Activated CD4-positive, alpha-beta T cell treated with anti-CD3 and anti-CD28 coated beads for 24 hours (primary cell): ENCODE data around the gene PAK1.
A peak's percentile ranks its signal among the peaks of the same experiment; 100 is the strongest.
"Not testable (repeated sequence)": the region's sequence is repeated elsewhere in the genome, so short reads cannot be mapped to it uniquely, and the experiment has no call there.

Experiments used
- DNase-seq, 2 donors: peaks; one replicate each; pipeline ENCODE4 v3.0.0-alpha.2; 2020; ENCODE audit warnings: low read depth in 2 of 2

Gene PAK1

DNA sequence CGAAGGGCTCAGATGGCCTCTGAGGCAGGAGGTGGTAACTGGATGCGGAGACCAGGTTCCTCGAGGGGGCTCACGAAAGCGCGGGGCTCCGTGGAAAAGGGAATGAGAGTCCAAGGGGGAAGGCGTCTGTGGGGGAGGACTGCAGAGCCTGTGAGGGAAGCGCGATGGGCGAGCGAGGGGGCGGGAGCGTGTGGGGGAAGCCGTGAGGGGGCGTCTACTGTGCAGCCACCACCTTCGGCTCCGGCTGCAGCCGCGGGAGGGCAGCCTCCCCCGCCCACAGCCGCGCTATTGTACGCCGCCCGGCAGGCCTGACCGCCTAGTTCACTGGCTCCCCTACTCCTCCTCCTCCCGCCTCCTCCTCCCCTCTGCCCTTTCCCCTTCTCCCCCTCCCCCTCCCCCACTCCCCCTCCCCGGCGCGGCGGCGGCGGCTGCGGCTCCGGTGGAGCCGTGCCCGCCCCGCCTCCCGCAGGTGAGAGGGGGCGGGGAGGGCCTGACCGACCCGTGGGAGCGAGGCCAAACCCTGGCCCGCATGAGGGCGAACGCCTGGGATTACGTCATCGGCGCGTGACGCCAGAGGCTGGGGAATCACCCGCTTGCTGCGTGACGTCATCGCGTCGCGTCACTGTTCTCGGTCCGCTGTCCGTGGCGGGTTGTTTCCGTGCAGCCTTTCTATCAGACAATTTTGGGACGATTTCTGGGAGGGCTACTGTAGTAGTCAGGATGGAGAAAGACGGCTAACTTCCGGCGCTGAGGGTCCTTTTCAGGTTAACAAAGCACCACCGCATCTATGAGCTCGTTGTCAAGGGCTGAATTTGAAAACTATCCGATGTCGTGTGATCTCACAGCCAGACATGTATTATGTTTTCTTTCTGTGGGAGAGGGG lies at the start of gene PAK1:
Gene PAK1 (minus strand): TSS at position 294 of the 883 bp plus-strand sequence. CDS start 81,574 bp downstream, outside the sequence.
- peak; percentile 57 to 74 for DNase-seq

DNA sequence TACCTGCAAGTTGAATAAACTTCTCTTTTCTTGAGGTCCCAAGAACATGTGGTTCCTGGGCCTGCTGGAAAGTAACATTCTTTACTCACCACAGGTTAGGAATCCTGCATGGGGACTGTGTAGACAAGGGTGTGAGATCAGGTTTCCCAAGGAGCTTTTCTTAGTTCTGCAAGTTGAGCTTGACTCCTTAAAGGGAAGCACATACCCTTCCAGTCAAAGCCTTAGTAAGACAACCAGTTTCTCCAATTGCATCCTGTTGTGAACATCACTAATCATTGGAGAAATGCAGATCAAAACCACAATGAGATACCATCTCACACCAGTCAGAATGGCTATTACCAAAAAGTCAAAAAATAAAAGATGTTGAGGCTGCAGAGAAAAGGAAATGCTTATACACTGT lies 48.3 kb upstream of the PAK1 start:
- no peak for DNase-seq

DNA sequence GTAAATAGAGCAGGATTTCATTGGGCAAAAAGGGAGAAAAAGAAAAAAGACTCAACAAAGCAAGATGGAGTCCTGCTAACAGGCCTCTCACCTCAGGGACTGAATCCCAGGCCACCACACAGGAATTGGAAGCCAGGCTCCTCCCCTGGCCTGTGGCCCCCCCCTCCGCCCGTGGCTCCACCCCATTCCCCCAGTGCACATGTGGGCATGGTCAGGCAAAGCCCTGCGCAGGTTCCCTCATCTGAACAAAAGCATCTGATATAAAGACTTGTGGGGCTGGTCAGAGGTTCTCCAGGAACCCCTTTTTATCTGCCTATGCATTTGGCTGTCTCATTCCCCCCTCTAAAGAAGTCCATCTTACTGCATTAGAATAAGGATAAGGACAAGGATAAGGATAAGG lies 46.0 kb upstream of the PAK1 start:
- DNase-seq: no peak

DNA sequence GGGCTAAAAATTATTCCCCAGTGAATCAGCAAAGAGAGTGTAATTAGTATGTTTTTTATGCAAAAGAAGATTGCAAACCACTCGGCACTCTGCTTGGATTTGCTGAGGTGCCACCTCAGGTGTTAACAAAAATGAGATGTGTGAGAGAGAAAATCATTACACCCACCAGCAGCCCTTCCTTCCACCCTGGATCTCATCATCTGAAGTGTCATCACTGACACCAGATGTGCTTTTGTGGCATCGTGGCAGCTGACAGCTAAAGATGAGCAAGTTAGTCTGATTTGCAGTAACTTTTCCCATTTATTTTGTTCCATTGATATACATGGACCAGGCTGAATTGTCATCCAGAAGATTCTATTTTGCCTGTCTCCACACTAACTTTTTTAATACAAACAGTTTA lies 44.6 kb upstream of the PAK1 start:
- DNase-seq: no peak

DNA sequence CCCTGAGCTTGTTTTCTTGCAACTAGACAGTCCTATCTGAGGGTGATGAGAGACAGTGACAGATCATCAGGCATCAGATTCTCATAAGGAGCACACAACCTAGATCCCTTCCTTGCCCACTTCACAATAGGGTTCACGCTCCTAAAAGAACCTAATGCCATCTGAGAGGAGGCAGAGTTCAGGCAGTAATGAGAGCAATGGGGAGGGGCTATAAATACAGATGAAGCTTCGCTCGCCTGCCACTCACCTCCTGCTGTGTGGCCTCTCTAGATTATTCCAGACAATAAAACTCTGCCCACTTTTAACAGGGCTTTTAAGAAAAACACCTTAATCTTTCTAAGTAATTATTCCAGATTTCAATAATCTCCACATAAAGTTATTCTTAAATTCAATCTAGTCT lies 43.9 kb upstream of the PAK1 start:
- no peak for DNase-seq

DNA sequence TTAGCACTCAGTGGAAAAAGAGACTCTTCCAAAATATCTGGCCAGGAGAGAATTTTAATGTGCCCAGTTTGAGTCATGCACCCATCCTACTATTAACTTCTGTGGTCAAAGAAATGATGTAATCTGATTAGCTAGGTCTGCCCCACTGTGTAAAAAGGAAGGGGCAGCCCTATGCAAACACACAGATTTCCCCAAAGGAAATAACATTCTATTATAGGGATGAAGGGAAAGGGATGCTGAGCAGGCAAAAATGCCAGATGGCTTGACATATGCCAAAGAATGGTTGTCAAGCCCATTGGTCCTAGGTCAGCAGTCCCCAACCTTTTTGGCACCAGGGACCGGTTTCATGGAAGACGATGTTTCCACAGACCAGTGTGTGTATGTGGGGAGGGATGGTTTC lies 43.3 kb upstream of the PAK1 start:
- DNase-seq: no peak

DNA sequence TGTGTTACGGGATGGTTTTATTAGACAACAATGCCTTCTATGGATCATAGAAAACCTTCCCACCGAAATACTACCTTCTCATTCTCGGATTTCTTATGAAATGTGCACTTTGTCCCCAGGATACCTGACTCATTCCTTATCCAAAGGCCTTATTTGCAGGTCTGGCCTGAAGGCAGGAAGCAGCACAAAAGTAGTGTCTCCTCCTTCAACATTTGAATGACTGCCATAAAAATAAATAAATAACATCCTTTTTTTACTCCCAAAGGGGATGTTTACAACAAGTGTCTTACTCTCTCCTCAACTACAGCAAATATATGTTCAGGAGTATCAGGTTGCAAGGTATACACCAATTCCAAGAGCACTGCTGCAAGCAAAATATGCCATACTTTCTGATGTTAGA lies 41.6 kb upstream of the PAK1 start:
- no peak for DNase-seq

DNA sequence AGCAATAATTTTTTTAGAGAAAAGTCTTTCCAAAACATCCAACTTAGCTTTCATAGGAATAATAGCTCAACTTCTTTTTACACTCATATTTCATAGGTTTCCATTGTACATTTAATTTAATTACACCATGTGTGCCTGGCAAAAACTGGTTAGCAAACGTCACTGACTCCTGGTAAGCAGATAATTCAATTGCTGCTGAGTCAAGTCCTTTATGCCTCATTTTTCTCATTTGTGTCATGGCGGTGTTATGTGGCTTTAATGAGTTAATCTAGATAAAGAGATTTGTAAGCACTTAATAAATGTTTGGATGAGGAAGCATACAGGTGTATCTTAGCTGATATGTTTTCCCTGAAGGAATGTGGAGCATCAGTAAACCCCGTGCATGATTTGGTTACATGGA lies 41.2 kb upstream of the PAK1 start:
- DNase-seq: no peak

DNA sequence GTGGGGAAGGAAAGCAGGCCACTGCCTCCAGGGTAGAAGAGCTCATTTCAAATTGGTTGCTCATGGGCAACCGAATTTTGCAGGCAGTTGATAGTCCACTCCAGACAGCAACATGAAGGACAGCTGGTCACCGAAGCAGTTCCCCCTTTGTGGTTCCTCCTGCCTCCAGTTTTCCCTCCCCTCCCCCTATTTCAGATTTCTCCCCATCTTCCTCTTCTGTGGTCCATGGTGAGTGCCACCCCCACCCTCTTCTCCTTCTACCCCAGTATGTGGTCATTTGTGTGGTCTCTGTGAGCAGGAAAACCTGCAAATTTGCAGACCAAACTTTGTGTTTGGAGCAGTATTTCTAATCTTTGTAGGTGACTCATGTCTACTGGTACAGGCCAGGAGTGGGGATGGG lies 38.2 kb upstream of the PAK1 start:
- no peak for DNase-seq

DNA sequence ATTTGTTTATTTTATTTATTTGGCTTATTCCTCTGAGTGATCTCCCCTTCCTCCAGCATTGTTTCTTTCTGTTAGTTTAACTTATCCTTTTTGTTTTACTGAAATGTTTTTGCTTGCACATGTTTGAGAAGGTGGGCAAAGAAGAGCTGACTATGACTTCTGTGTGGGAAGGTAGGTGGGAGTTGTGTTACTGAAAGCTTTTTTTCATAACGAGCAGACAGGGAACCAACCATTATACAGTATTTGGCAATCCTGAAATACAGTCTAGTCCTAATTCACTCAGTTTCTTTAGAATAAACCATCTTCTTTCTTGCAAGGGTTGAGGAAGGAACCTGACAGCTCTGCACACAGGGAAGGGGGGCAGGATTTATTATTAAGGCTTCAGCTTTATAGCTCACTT lies 37.0 kb upstream of the PAK1 start:
- DNase-seq: no peak

DNA sequence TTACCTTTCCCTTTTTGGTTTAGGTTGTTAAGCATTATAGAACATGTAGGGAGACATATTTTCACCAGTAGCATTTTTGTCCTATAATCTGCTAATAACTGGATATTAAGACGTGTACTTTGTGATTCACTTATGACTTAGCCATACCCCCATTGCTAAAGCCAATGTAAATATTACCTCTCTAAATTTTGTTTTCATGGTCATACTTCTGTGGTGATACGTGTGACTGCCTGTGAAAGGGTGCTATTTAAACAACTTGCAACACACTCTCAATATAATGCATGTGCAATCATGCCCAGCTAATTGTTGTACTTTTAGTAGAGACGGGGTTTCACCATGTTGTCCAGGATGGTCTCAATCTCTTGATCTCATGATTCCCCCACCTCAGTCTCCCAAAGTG lies 36.2 kb upstream of the PAK1 start:
- no peak for DNase-seq

DNA sequence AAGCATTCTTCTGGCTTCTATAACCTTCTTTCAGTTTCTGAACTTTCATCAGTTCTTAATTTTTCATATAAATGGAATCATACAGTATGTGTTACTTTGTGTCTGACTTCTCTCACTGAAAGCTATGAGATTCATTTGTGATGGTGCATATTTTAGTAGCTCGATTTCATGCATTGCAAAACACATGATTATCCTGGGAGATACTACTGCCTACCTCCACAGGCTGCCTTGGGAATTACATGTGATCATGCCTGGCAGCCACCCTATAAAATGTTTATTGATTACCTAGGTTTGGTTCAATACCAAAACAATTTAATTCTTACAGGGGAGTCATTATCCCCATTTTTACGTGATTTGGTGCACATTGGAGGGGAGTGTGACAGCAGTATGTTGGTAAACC lies 34.1 kb upstream of the PAK1 start:
- no peak for DNase-seq

DNA sequence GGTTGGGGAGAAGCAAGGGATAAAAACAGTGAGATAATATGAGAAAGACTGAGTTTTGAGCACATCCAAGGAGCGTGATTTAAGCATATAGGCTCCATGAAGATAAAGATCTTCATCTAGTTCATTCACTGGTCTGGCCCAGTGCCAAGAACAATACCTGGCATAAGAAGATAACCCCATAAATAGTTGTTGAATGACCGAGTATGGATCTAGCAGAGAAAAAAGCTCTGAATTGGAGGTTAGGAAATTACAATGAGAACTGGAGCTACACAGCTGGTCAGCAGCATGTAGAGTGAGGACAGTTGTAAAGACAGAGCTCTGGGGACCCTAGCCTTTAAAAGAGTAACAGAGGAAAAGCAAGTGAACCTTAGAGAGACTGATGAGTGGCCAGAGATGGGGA lies 33.0 kb upstream of the PAK1 start:
- DNase-seq: no peak

DNA sequence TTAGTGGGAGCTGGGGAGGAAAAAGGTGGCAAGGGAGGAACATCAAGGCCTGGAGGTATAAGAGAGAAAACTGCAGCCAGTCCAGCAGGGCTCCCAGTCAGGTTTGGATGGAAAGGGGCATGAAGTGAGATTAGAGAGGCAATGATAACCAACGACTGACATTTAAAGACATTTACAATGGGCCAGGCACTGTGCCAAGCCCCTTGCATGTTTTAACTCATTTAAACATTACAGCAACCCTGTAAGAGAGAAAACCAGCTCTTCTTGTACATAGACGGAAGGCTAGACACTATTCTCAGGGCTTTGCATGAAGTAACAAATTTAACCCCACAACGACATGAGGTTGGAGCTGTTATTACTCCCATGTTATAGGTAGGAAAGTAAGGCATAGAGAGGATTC lies 32.1 kb upstream of the PAK1 start:
- DNase-seq: no peak

DNA sequence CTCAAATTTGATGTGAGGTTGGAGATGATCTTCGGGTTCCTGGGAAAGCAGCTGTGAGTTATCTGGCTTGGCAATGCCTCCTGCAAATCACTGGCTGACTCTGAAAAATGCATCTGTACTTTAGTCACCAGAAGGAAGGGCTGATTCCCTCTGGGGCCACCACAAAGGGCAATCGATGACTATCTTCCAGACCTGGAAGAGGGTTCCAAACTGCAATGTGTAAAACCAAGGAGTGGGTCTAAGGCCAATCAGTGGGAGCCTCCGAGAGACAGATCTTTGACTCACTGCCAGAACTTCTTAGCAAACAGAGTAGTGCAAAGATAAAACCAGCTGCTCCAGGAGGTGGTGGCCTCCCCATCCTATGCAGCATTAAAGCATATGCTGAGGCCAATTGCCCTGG lies 29.1 kb upstream of the PAK1 start:
- no peak for DNase-seq

DNA sequence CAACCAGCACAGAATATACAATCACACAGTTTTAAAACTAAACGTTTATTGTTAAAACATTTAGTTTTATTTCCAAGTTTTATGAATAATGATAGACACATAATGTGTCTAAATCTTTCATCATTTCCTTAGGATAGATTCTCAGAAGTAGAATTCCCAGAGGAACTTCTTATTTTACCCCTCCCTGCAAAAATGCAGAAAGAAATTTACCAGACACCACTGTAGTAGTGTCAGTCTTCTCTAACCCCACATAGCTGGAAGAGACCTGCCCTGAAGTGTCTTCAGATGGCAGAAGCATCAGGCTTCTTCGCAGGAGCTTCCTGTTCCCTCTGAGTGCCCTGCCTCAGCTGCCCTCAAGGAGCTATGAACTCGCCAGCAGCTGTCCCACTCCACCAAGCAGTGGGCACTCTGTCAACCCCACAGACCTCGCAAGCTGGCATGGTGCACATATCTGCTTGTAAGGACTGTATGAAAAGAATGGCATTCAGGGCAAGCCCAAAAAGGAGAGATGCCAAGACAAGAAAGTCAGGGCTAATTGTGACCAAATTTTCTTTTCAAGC lies 28.5 kb upstream of the PAK1 start:
- no peak for DNase-seq

DNA sequence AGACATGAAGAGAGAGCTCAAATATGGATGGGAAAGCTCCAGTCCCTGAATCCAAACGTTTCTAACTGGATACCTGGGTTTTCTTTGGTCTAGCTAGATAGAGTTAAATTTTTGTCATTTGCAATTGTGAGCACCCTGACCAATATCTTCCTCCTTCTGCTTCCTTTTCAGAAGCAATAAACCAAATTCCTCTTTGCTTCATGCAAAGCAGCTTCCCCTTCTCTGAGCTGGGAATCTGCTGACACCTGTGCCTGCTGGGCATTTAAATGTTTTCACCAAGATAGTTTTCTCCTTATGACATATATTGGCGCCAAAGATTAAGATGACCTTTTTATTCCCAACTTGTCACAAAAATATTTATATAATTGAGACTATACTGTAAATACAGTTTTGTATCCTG lies 27.9 kb upstream of the PAK1 start:
- no peak for DNase-seq

DNA sequence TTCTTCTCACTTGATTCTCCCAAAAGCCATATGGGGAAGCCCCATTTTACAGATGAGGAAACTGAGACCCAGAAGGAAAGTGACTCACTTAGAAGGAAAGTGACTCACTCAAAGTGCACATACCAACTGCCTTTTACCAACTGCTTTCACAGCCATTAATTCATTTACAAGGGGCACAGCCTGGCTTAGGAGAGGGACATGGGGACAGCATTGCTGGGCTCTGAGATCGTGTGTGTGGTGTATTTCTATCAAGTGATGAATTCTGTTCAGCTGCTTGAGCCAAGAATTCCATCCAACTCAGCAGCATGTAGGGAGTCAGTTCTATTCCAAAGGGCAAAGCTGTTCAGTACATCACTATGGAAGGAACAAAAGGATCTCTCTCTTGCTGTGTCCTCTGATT lies 23.5 kb upstream of the PAK1 start:
- no peak for DNase-seq

DNA sequence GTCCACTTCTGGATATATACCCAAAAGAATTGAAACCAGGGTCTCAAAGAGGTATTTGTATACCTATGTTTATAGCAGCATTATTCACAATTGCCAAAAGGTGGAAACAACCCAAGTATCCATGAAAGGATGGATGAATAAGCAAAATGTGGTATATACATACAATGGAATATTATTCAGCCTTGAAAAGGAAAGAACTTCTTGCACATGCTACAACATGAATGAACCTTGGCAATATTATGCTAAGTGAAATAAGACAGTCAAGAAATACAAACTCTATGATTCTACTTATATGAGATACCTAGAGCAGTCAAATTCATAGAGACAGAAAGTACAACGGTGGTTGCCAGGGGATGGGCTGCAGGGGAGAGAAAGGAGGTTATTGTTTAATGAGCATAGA lies 21.6 kb upstream of the PAK1 start:
- DNase-seq: no peak

DNA sequence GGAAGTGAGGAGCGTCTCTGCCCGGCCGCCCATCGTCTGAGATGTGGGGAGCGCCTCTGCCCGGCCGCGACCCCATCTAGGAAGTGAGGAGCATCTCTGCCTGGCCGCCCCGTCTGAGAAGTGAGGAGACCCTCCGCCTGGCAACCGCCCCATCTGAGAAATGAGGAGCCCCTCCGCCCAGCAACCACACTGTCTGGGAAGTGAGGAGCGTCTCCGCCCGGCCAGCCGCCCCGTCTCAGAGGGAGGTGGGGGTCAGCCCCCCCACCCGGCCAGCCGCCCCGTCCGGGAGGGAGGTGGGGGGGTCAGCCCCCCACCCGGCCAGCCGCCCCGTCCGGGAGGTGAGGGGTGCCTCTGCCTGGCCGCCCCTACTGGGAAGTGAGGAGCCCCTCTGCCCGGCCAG lies 16.1 kb upstream of the PAK1 start:
- DNase-seq: not testable (repeated sequence)

DNA sequence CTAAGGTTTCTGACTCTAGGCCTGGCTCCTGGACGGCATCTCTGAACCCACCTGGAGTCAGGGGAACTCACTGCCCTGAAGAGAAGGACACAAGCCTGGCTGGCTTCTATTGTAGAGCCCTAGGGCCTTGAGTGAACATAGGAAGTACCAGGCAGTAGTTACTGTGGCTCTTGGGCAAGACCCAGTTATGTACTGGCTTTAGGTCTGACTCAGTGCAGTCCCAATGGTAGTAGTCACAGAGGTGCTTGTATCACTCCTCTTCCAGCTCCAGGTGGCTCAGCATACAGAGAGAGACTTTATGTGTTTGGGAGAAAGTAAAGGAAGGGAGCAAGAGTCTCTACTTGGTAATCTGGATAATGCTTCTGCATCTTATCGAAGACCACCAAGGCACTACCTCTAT lies 13.9 kb upstream of the PAK1 start:
- DNase-seq: no peak

DNA sequence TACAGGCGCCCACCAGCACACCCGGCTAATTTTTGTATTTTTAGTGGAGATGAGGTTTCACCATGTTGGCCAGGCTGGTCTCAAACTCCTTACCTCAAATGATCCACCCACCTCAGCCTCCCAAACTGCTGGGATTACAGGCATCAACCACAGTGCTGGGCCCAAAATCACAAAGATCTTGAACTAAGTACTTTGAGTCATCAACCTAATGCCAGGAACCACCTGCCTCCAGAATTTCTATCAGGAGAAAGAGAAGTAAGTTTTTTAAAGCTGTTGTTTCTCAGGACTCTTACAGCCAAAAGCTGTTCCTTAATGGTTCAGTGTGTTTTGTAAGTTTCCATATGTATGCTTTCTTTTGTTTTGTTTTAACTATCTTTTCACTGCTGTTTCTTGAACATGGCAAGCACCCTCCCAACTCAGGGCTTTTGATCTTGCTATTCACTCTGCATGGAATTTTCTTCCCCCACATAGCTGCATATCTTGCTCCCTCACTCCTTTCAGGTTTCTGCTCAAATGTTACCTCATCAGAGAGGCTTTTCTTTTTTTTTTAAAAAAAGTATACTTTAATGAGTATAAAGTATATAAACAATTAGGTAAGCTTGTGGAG lies 6.0 kb upstream of the PAK1 start:
- DNase-seq: no peak

DNA sequence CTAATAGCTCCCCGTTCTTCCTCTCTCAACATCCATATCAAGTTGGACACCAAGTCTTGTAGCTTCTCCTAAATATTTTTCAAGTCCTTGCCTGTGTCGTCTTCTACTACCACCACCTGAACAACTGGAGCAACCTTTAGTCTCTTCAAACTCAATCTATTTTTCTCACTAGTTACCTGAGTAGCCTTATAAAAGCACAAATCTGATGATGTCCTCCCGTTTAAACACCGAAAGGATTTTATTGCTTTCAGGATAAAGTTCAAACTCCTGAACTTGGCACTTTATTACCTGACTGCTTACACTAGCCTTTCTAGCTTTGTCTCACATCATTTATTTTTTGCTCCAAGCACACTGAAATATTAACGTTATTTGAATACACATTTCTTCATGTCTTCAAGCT lies 1.3 kb upstream of the PAK1 start:
- no peak for DNase-seq
